KMS-11 (cell line): ENCODE results near the gene LRRK1.

ENCODE experiments used
- H2AFZ ChIP-seq: fragments of 200-600 bp; sonication (generic); 2 replicates; pipeline ENCODE4 v1.6.1; 2016; ENCODE audit warnings: antibody characterized with exemption, mixed run types, low read depth
- H3K27ac ChIP-seq: fragments of 200-600 bp; sonication (generic); 2 replicates; pipeline ENCODE4 v1.6.1; 2016; ENCODE audit warnings: mild to moderate bottlenecking, mixed run types
- H3K27me3 ChIP-seq: fragments of 200-600 bp; sonication (generic); 2 replicates; pipeline ENCODE4 v1.6.1; 2017; ENCODE audit warnings: mild to moderate bottlenecking, low read depth, mixed run types, moderate library complexity; ENCODE audit not compliant: insufficient read depth
- H3K36me3 ChIP-seq: fragments of 200-600 bp; sonication (generic); 2 replicates; pipeline ENCODE4 v1.6.1; 2017; ENCODE audit warnings: mild to moderate bottlenecking, mixed run types; ENCODE audit not compliant: insufficient read depth
- H3K4me1 ChIP-seq: fragments of 200-600 bp; sonication (generic); 2 replicates; pipeline ENCODE4 v1.6.1; 2016; ENCODE audit warnings: mild to moderate bottlenecking, low read depth, mixed run types; ENCODE audit not compliant: poor library complexity, severe bottlenecking
- H3K4me2 ChIP-seq: fragments of 200-600 bp; sonication (generic); 2 replicates; pipeline ENCODE4 v1.7.0; 2016; ENCODE audit warnings: mild to moderate bottlenecking, mixed run types
- H3K4me3 ChIP-seq: fragments of 200-600 bp; sonication (generic); IDR thresholded peaks from 2 replicates; pipeline ENCODE4 v1.6.1; 2017; ENCODE audit warnings: low read depth, low read length, mixed read lengths; ENCODE audit not compliant: insufficient read depth
- H3K79me2 ChIP-seq: fragments of 200-600 bp; sonication (generic); 2 replicates; pipeline ENCODE4 v1.6.1; 2016; ENCODE audit warnings: low read depth, mixed run types; ENCODE audit not compliant: insufficient read depth
- H3K9ac ChIP-seq: fragments of 200-600 bp; sonication (generic); 2 replicates; pipeline ENCODE4 v1.6.1; 2016; ENCODE audit warnings: mild to moderate bottlenecking, mixed run types
- H4K20me1 ChIP-seq: fragments of 200-600 bp; sonication (generic); 2 replicates; pipeline ENCODE4 v1.6.1; 2016; ENCODE audit warnings: mild to moderate bottlenecking, mixed run types; ENCODE audit not compliant: insufficient read depth
- TF ChIP-seq, protein P1 (sequence below): fragments of 200-600 bp; sonication (generic); conservative IDR thresholded peaks from 2 replicates; pipeline ENCODE4 v1.6.1; 2017; ENCODE audit warnings: low read depth, mild to moderate bottlenecking, antibody characterized with exemption, low read length, moderate library complexity, mixed read lengths

Gene LRRK1

DNA sequence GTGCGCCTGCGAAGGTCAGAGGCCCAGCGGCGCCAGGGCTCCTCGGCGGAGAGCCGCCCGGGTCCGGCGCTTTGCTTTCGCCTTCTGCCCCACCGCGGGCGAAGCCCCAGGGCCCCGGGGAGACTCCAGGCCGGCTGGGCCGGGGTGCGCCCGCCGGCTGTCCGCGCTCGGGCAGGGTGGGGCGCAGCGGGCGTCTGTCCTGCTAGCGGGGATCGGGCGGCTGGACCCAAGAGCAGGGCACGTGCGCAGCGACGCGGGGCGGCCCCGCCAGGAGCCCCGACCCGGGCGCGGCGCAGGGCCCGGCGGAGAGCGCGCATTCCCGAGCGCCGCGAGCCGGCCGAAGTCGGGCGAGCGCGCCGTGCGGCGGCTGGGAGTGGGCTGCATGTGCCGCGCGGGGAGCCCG lies 40.1 kb upstream of the LRRK1 start:
- H3K27me3 ChIP-seq, result no peaks in the 10 kb centered on the region
- H4K20me1 ChIP-seq, result no peaks in the 10 kb centered on the region
- H3K4me1 ChIP-seq, result no peaks in the 10 kb centered on the region
- no peaks in the 10 kb centered on the region for H3K36me3 ChIP-seq
- no peaks in the 10 kb centered on the region for H3K79me2 ChIP-seq
- no peak overlapping the region for H2AFZ ChIP-seq
- TF ChIP-seq, protein P1, sequence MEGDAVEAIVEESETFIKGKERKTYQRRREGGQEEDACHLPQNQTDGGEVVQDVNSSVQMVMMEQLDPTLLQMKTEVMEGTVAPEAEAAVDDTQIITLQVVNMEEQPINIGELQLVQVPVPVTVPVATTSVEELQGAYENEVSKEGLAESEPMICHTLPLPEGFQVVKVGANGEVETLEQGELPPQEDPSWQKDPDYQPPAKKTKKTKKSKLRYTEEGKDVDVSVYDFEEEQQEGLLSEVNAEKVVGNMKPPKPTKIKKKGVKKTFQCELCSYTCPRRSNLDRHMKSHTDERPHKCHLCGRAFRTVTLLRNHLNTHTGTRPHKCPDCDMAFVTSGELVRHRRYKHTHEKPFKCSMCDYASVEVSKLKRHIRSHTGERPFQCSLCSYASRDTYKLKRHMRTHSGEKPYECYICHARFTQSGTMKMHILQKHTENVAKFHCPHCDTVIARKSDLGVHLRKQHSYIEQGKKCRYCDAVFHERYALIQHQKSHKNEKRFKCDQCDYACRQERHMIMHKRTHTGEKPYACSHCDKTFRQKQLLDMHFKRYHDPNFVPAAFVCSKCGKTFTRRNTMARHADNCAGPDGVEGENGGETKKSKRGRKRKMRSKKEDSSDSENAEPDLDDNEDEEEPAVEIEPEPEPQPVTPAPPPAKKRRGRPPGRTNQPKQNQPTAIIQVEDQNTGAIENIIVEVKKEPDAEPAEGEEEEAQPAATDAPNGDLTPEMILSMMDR, result no peak
- H3K9ac ChIP-seq, result no peak overlapping the region
- no peak overlapping the region for H3K27ac ChIP-seq
- no peak overlapping the region for H3K4me2 ChIP-seq
- H3K4me3 ChIP-seq, result no peak overlapping the region

DNA sequence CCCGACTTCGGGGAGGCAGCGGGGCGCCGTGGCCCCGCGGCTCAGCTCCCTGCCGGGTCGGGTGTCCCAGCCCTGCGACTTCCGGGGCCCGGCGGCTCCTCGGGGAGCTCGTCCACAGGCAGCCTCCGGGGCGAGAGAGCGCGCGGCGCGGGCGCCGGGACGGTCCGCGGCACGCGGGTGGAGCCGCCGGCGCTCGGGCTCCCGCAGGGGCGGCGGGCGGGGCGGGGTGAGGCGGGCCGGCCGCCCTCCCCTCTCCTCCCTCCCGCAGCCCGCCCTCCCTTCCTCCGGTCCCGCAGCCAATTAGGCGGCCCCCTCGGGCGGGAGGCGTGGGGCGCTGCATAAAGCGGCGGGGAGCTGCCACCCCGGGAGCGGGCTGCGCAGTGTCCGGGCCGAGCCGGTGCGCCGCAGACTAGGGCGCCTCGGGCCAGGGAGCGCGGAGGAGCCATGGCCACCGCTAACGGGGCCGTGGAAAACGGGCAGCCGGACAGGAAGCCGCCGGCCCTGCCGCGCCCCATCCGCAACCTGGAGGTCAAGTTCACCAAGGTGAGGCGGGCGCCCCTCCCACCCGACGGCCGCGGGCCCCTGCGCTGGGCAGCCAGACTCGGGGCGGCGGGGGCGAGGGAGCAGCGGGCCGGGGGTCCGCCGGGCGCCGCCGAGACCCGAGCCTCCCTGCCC lies 39.6 kb upstream of the LRRK1 start, which contains the start of gene ALDH1A3:
TSS of gene ALDH1A3 (plus strand) at position 368 of the 675 bp plus-strand sequence. CDS start at position 445, 77 bp downstream.
- Histone ChIP-seq H4K20me1 (no peaks in the 10 kb centered on the region), H3K9ac (no peak within 1 kb of the TSS), H3K4me3 (no peak within 1 kb of the TSS), H3K36me3 (no peaks in the 10 kb centered on the region), H3K27me3 (no peaks in the 10 kb centered on the region), H3K4me1 (no peaks in the 10 kb centered on the region), H2AFZ (no peak within 1 kb of the TSS), H3K79me2 (no peaks in the 10 kb centered on the region), H3K27ac (no peak within 1 kb of the TSS), H3K4me2 (no peak within 1 kb of the TSS)
- TF ChIP-seq, protein P1, result no peak

DNA sequence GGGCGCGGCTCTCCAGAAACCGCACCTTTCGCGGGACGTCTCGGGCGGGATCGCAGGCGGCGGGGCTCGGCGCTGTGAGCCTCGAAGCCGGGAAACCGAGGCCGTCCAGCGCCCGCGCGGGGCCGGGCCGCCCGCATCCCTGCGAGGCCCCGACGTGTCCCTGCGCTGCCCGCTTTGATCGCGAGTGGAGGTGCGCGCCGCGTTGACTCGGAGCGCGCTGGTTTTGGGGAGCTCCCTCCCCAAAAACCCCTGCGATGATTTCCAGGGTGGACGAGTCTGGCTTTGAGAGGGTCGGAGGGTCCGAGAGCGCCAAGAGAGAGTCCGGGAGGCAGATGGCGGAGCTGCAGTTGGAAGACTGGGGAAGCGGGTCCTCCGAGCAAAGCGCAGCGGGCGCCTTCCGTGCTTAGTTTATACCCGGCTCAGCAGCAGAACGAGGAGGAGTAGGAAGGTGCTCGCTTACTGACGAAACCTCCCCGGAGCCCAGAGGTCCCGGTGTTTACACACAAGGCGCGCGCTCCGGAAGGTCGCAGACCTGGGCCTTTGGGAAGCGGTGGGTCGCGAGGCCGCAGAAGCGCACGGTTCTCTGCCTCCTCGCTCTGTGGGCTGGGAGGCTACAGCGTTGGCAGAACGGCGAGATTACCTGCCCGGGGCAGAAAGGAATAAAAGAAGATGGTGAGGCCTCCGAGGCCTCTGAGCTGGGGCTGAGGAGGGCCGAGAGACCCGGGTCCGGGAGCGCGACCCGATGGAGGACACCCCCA lies 38.8 kb upstream of the LRRK1 start:
- Histone ChIP-seq H3K4me2 (no peak overlapping the region), H4K20me1 (no peaks in the 10 kb centered on the region)

DNA sequence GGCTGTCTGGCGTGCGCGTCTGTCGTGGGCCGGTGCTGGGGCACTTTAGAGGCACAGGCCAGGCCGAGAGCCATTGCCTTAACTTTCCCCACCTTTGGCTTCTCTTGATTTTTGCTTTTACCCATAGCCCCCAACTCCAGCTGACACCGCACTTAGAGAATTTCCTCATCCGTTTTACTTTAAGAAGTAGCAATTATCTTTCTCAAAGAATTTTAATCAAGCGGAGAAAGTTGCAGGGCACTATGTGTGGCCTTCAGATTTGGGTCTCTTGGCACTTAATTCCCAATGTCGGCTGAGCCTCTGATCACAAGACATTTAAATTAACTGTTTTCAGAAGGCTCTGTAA lies 38.3 kb upstream of the LRRK1 start:
- Histone ChIP-seq H3K27me3 (no peaks in the 10 kb centered on the region), H2AFZ (no peak overlapping the region), H3K9ac (no peak overlapping the region), H3K4me2 (no peak overlapping the region), H3K27ac (no peak overlapping the region), H3K4me1 (no peaks in the 10 kb centered on the region), H4K20me1 (no peaks in the 10 kb centered on the region), H3K36me3 (no peaks in the 10 kb centered on the region), H3K4me3 (no peak overlapping the region), H3K79me2 (no peaks in the 10 kb centered on the region)
- TF ChIP-seq, protein P1, result no peak

More for the DNA sequence above, 38.8 kb upstream of the LRRK1 start:
- Histone ChIP-seq H3K4me1 (no peaks in the 10 kb centered on the region), H3K9ac (no peak overlapping the region), H3K36me3 (no peaks in the 10 kb centered on the region), H3K27ac (no peak overlapping the region), H2AFZ (no peak overlapping the region), H3K4me3 (no peak overlapping the region), H3K27me3 (no peaks in the 10 kb centered on the region), H3K79me2 (no peaks in the 10 kb centered on the region)
- TF ChIP-seq, protein P1, result no peak
